NT2/D1 (cell line): ENCODE data around the gene FLAD1.
A peak's percentile ranks its signal among the peaks of the same experiment; 100 is the strongest.

ENCODE experiments used
- DNase-seq: peaks from one replicate; pipeline ENCODE4 v3.0.0-alpha.2; 2011; ENCODE audit warnings: low read depth, low spot score
- H3K27me3 ChIP-seq: 2 replicates; pipeline ENCODE4 v1.6.0; 2011; ENCODE audit warnings: mild to moderate bottlenecking; ENCODE audit not compliant: insufficient read length, insufficient read depth
- H3K36me3 ChIP-seq: 2 replicates; pipeline ENCODE4 v1.6.1; 2011; ENCODE audit warnings: mild to moderate bottlenecking, low read length, mixed read lengths; ENCODE audit not compliant: insufficient read depth, insufficient read length
- H3K4me1 ChIP-seq: 2 replicates; pipeline ENCODE4 v1.5.1; 2011; ENCODE audit not compliant: insufficient read depth, insufficient read length
- H3K4me3 ChIP-seq: 2 replicates; pipeline ENCODE4 v1.5.1; 2011; ENCODE audit warnings: low read depth; ENCODE audit not compliant: insufficient read length
- H3K9ac ChIP-seq: 2 replicates; pipeline ENCODE4 v1.6.0; 2011; ENCODE audit warnings: low read depth; ENCODE audit not compliant: insufficient read length
- H3K9me3 ChIP-seq: 2 replicates; pipeline ENCODE4 v1.5.1; 2011; ENCODE audit warnings: mild to moderate bottlenecking, low read length; ENCODE audit not compliant: insufficient read depth
- SUZ12 ChIP-seq: IDR thresholded peaks from 2 replicates; pipeline ENCODE4 v1.6.1; 2011; ENCODE audit not compliant: insufficient read length, insufficient read depth; ENCODE audit errors: extremely low read depth
- YY1 ChIP-seq: IDR thresholded peaks from 2 replicates; pipeline ENCODE4 v1.6.1; 2011; ENCODE audit not compliant: insufficient read length, insufficient read depth
- ZNF274 ChIP-seq: IDR thresholded peaks from 2 replicates; pipeline ENCODE4 v1.6.1; 2011; ENCODE audit warnings: mild to moderate bottlenecking, low read depth, low read length

Gene FLAD1

DNA sequence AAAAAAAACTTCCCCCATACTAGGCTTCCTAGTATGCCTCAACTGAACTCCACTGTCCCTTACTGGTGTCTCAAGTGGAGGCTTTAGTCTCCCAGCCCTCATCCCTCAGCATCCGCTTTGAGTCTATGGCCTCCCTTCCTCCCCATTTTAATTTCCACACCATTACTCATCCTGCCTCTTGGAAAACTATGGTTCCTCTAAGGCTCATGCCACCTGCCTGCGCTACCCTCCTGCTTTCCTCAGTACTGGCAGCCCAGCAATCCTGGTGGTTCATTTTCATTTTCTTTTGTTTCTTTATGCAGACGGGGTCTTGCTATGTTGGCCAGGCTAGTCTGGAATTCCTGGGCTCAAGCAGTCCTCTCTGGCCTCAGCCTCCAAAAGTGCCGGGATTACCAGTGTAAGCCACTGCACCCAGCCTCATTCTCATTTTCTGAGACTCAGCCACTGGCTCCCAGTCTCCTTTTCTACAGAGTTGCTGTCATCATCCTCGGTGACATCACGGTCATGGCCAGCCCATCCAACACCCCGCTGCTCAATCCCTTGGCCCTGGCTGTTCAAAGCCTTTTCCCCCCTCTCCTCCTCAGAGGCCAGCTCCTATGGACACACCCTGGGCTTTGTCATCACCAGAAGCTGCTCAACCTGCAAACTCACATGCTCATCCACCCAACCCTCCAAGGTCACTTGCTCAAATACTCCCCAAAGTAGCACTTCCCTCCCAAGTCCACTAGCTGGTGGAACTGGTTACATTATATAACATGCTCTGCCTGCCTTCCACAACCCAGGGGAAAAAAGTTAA lies 44.3 kb upstream of the FLAD1 start:
- Histone ChIP-seq H3K9me3 (no peaks in the 10 kb centered on the region), H3K36me3 (no peaks in the 10 kb centered on the region), H3K27me3 (no peaks in the 10 kb centered on the region), H3K4me1 (peaks cover 24% of the 10 kb centered on the region), H3K9ac (no peak overlapping the region), H3K4me3 (no peak overlapping the region)
- no peak for TF ChIP-seq SUZ12
- no peak for TF ChIP-seq YY1
- no peak for TF ChIP-seq ZNF274
- no peak for DNase-seq

GRCh38 chr1:154940213-154940560 lies 43.0 kb upstream of the FLAD1 start:
- no peak for DNase-seq
- H3K4me3 ChIP-seq: no peak overlapping the region
- TF ChIP-seq YY1 (no peak), ZNF274 (no peak), SUZ12 (no peak)
- no peaks in the 10 kb centered on the region for H3K9me3 ChIP-seq
- H3K9ac ChIP-seq: no peak overlapping the region
- no peaks in the 10 kb centered on the region for H3K27me3 ChIP-seq
- peaks cover 29% of the 10 kb centered on the region for H3K4me1 ChIP-seq
- peaks cover 2% of the 10 kb centered on the region for H3K36me3 ChIP-seq

DNA sequence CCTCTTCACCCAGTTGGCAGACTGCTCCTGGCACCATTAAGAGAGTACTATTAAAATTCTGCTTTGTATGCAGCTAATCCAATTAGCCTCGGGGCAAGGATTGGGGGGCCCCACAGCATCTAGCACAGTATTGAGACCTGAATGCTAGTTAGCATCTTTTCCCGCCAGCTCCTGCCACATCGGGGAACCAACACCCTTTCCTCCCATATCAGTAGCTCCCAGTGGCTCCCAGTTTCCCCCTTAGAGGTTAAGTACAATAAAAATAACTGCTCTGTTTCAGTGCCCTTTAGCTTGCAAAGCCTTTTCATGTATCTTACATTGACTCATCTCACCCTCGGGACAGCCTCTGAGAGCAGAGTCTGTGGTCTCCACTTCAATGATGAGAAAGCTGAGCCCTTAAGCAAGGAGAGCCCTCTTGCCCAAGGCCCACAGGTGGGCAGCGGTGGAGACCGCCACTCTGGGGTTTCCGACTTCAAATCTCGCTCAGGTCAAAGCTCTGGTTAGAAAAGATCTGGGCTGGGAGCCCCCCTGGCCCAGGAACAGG lies 42.4 kb upstream of the FLAD1 start:
- no peak overlapping the region for H3K9ac ChIP-seq
- no peak overlapping the region for H3K4me3 ChIP-seq
- H3K27me3 ChIP-seq: no peaks in the 10 kb centered on the region

GRCh38 chr1:154941333-154942013 lies 41.7 kb upstream of the FLAD1 start:
- no peaks in the 10 kb centered on the region for H3K9me3 ChIP-seq
- H3K27me3 ChIP-seq: no peaks in the 10 kb centered on the region
- peak; percentile 28 for DNase-seq
- H3K4me1 ChIP-seq: peaks cover 29% of the 10 kb centered on the region
- H3K4me3 ChIP-seq: no peak overlapping the region
- no peak for TF ChIP-seq YY1
- TF ChIP-seq SUZ12: no peak
- TF ChIP-seq ZNF274: no peak
- H3K9ac ChIP-seq: no peak overlapping the region
- H3K36me3 ChIP-seq: peaks cover 9% of the 10 kb centered on the region

More for the DNA sequence above, 42.4 kb upstream of the FLAD1 start:
- no peak for TF ChIP-seq ZNF274
- no peak for DNase-seq
- Histone ChIP-seq H3K9me3 (no peaks in the 10 kb centered on the region), H3K36me3 (peaks cover 8% of the 10 kb centered on the region), H3K4me1 (peaks cover 29% of the 10 kb centered on the region)

GRCh38 chr1:154943649-154944400 lies 39.3 kb upstream of the FLAD1 start:
- DNase-seq: peak; percentile 48
- Histone ChIP-seq H3K9ac (peak overlapping the region; percentile 36), H3K4me3 (no peak overlapping the region), H3K4me1 (peaks cover 34% of the 10 kb centered on the region), H3K27me3 (no peaks in the 10 kb centered on the region), H3K36me3 (peaks cover 21% of the 10 kb centered on the region), H3K9me3 (no peaks in the 10 kb centered on the region)
- no peak for TF ChIP-seq ZNF274

DNA sequence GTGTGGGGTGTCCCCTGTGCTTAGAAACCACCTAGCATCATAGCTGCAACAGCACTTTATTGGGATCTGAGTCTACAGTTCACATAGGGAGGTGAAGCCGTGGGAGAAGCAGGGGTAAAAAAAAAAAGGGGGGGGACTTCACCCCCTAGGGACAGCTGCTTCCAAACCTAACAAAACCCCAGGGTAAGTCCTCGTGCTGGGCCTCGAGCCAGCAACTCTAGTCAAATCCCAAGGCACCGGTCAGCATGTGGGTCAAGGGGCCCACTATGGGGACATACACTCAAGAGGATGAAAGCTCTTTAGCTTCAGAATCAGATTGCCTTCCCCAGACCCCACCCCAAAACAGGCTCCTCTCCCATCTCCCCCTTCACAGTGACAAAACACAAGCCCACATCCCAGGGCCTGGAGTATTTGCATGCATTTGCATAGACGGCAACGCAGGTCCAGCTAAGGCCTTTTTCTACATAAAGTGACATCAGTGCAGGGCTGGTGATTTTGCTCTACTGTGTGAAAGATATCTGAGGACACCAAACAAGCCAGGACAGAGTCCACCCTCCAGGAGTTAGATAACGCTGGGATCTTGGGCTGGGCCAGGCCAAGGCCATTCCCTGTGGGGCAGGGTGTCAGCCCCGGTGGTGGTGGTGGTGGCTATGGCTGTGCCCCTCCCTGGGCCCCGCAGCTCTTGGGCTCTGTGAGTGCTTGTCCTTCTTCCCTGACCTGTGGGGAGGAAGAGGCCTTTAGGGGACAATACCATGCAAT lies 38.6 kb upstream of the FLAD1 start:
- DNase-seq: no peak
- Histone ChIP-seq H3K36me3 (peaks cover 21% of the 10 kb centered on the region), H3K9me3 (no peaks in the 10 kb centered on the region), H3K4me3 (no peak overlapping the region), H3K27me3 (no peaks in the 10 kb centered on the region), H3K9ac (peak overlapping the region; percentile 36), H3K4me1 (peaks cover 34% of the 10 kb centered on the region)
- no peak for TF ChIP-seq SUZ12
- TF ChIP-seq ZNF274: no peak
- no peak for TF ChIP-seq YY1
